ENCODE measurements around the gene PALD1.

DNA sequence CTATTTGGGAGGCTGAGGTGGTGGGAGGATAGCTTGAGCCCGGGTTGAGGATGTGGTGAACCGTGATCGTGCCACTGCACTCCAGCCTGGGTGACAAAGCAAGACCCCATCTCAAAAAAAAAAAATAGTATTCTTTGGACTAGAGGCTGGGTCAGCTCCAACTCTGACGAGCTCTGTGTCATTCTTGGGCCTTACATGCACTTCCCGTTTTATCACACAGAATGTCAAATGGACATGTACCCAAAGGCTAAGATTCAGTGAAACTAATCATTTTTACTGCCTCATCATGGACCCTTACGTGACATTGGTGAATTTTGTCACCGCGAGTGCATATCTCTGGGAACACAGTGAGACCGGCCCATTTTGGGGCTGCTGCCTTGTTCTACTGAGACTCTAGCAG is 27.3 kb downstream of the PALD1 start:
- TF ChIP-seq, protein P1, sequence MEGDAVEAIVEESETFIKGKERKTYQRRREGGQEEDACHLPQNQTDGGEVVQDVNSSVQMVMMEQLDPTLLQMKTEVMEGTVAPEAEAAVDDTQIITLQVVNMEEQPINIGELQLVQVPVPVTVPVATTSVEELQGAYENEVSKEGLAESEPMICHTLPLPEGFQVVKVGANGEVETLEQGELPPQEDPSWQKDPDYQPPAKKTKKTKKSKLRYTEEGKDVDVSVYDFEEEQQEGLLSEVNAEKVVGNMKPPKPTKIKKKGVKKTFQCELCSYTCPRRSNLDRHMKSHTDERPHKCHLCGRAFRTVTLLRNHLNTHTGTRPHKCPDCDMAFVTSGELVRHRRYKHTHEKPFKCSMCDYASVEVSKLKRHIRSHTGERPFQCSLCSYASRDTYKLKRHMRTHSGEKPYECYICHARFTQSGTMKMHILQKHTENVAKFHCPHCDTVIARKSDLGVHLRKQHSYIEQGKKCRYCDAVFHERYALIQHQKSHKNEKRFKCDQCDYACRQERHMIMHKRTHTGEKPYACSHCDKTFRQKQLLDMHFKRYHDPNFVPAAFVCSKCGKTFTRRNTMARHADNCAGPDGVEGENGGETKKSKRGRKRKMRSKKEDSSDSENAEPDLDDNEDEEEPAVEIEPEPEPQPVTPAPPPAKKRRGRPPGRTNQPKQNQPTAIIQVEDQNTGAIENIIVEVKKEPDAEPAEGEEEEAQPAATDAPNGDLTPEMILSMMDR (IDR thresholded peaks at IDR 0.05; ENCODE audit: insufficient read depth, low read length, poor library complexity, severe bottlenecking), result no peak
- no peak for TF ChIP-seq EZH2phosphoT487 (conservative IDR thresholded peaks at IDR 0.05; ENCODE audit: low read length)

Measured in SU-DHL-6 (cell line).